ENCODE measurements around the gene NLRP6.

The NLRP6 gene

GRCh38 chr11:278001-278951 is at the start of gene NLRP6:
TSS of gene NLRP6 (plus strand) at chr11:278407. CDS start at chr11:278570, 163 bp downstream.
- H3K27ac ChIP-seq (ENCODE audit: low read length) = no peak within 1 kb of the TSS
- TF ChIP-seq CTCF (IDR thresholded peaks at IDR 0.05; ENCODE audit: low read depth, low read length) = no peak
- TF ChIP-seq EZH2phosphoT487 (IDR thresholded peaks at IDR 0.05; ENCODE audit: low read depth) = no peak
- H2AFZ ChIP-seq (ENCODE audit: low read depth, low read length) = no peak within 1 kb of the TSS
- no peak within 1 kb of the TSS for H3K9ac ChIP-seq (ENCODE audit: low read length)
- H3K36me3 ChIP-seq (replicated peaks; ENCODE audit: low read depth, low read length) = peaks cover 3% of the 10 kb centered on the region
- H3K27me3 ChIP-seq (ENCODE audit: low read depth, low read length) = no peaks in the 10 kb centered on the region
- no peaks in the 10 kb centered on the region for H4K20me1 ChIP-seq (ENCODE audit: insufficient read depth, low read length)
- no peaks in the 10 kb centered on the region for H3K9me3 ChIP-seq (ENCODE audit: insufficient read depth, low read length)
- H3K4me2 ChIP-seq (ENCODE audit: low read length) = no peak within 1 kb of the TSS
- no peaks in the 10 kb centered on the region for H3K79me2 ChIP-seq (ENCODE audit: low read length)
- peaks cover 10% of the 10 kb centered on the region for H3K4me1 ChIP-seq (ENCODE audit: low read length)
- no peak within 1 kb of the TSS for H3K4me3 ChIP-seq (ENCODE audit: low read length)

DNA sequence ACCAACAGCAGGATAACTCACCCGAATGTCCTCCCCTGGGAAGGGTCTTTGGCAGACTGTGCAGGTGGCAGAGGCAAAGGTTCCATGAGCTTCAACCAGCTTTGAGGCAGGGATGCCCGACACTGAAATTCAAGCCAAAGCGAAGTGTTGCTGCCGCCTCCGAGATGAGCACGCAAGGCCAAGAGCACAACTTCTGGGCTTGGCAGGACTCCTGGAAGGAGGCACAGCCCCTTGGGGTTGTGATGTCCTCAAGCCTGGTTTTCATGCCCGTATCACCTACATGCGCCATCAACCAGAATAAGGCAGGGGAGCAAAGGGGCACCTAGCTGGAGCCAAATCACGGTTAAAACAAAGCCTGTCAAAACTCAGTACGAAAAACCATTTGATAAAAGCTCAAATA is 47.8 kb upstream of the NLRP6 start:
- H3K27ac ChIP-seq (ENCODE audit: low read length) = no peak overlapping the region
- no peaks in the 10 kb centered on the region for H3K36me3 ChIP-seq (replicated peaks; ENCODE audit: low read depth, low read length)
- H3K79me2 ChIP-seq (ENCODE audit: low read length) = peaks cover under 1% of the 10 kb centered on the region; the same call in 1 of the 2 replicates
- H3K9me3 ChIP-seq (ENCODE audit: insufficient read depth, low read length) = no peaks in the 10 kb centered on the region
- H3K4me2 ChIP-seq (ENCODE audit: low read length) = no peak overlapping the region
- H4K20me1 ChIP-seq (ENCODE audit: insufficient read depth, low read length) = no peaks in the 10 kb centered on the region
- TF ChIP-seq CTCF (IDR thresholded peaks at IDR 0.05; ENCODE audit: low read depth, low read length) = no peak
- no peak for TF ChIP-seq EZH2phosphoT487 (IDR thresholded peaks at IDR 0.05; ENCODE audit: low read depth)
- no peak overlapping the region for H2AFZ ChIP-seq (ENCODE audit: low read depth, low read length)
- H3K4me3 ChIP-seq (ENCODE audit: low read length) = no peak overlapping the region
- no peak overlapping the region for H3K9ac ChIP-seq (ENCODE audit: low read length)
- no peaks in the 10 kb centered on the region for H3K27me3 ChIP-seq (ENCODE audit: low read depth, low read length)
- peaks cover 3% of the 10 kb centered on the region for H3K4me1 ChIP-seq (ENCODE audit: low read length)

DNA sequence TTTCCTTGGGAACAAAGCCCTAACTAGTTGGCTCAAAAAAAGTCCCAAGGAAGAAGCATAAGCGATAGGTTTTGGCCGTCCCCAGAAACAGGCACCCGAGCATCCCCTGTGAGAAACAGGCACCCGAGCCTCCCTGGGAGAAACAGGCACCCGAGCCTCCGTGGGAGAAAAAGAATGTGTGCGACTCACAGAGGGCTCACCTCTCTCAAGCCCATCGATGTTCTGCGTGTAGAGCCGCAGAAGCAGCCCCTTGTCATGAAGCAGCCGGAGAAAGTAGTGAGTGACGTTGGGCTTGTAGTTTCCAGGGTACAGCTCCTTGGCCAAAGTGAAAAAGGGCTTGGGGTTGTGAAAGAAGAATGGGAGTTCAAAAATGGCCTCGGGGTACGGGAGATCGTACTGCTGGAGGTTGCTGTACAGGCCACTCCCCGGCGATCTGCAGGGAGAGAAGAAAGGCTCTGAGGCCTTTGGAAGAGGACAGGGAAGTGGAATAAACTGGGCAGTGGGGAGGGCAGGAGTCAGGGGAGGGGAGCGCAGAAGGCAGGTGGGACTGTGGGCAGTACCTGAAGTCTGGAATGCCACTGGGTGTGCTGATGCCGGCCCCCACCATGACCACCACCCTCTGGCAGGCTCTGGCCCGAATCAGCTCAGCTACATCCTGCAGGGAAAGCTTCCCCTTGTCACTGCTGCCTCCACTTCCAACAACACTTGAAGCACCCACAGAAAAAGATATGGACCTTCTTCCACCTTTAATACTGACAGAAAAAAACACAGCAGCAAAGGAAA is 45.2 kb upstream of the NLRP6 start:
- Histone ChIP-seq H3K4me1 (ENCODE audit: low read length) (peaks cover 10% of the 10 kb centered on the region), H3K27me3 (ENCODE audit: low read depth, low read length) (no peaks in the 10 kb centered on the region), H3K4me2 (ENCODE audit: low read length) (no peak overlapping the region), H4K20me1 (ENCODE audit: insufficient read depth, low read length) (no peaks in the 10 kb centered on the region; the same call in 1 of the 2 replicates), H3K4me3 (ENCODE audit: low read length) (no peak overlapping the region), H3K79me2 (ENCODE audit: low read length) (peaks cover 19% of the 10 kb centered on the region), H3K9me3 (ENCODE audit: insufficient read depth, low read length) (no peaks in the 10 kb centered on the region), H2AFZ (ENCODE audit: low read depth, low read length) (no peak overlapping the region), H3K36me3 (replicated peaks; ENCODE audit: low read depth, low read length) (no peaks in the 10 kb centered on the region), H3K9ac (ENCODE audit: low read length) (no peak overlapping the region), H3K27ac (ENCODE audit: low read length) (no peak overlapping the region)
- TF ChIP-seq EZH2phosphoT487 (IDR thresholded peaks at IDR 0.05; ENCODE audit: low read depth) (no peak), CTCF (IDR thresholded peaks at IDR 0.05; ENCODE audit: low read depth, low read length) (no peak)

DNA sequence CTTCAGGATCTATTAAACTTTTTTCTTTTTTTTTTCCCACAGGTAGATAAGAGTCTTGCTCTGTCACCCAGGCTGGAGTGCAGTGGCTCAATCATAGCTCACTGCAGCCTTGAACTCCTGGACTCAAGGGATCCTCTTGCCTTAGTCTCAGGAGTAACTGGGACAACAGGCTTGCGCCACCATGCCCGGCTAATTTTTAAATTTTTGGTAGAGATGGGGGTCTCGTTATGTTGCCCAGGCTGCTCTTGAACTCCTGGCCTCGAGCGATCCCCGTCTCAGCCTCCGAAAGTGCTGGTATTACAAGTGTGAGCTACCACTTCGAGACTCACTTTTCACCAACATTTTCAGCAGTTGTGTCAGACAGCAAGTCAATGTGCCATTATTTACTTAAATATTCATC is 43.0 kb upstream of the NLRP6 start:
- no peak overlapping the region for H3K27ac ChIP-seq (ENCODE audit: low read length)
- no peaks in the 10 kb centered on the region; the same call in 1 of the 2 replicates for H4K20me1 ChIP-seq (ENCODE audit: insufficient read depth, low read length)
- no peaks in the 10 kb centered on the region for H3K36me3 ChIP-seq (replicated peaks; ENCODE audit: low read depth, low read length)
- H3K79me2 ChIP-seq (ENCODE audit: low read length) = peaks cover 40% of the 10 kb centered on the region
- peak overlapping the region; percentile 97 for H3K4me3 ChIP-seq (ENCODE audit: low read length)
- no peak overlapping the region for H2AFZ ChIP-seq (ENCODE audit: low read depth, low read length)
- H3K9me3 ChIP-seq (ENCODE audit: insufficient read depth, low read length) = no peaks in the 10 kb centered on the region
- peak overlapping the region; percentile 82 for H3K9ac ChIP-seq (ENCODE audit: low read length)
- H3K4me2 ChIP-seq (ENCODE audit: low read length) = peak overlapping the region; percentile 94
- H3K27me3 ChIP-seq (ENCODE audit: low read depth, low read length) = no peaks in the 10 kb centered on the region
- peaks cover 15% of the 10 kb centered on the region for H3K4me1 ChIP-seq (ENCODE audit: low read length)
- TF ChIP-seq EZH2phosphoT487 (IDR thresholded peaks at IDR 0.05; ENCODE audit: low read depth) = no peak
- no peak for TF ChIP-seq CTCF (IDR thresholded peaks at IDR 0.05; ENCODE audit: low read depth, low read length)

Data from OCI-LY3 (cell line).